ENCODE results near the gene TARS1. TPM values are rescaled to one million over a fixed set of nuclear protein-coding genes. Genes with fewer than 3 reads are reported as not detected.
A peak's percentile ranks its signal among the peaks of the same experiment; 100 is the strongest.

TARS1 gene
- total RNA-seq: 314 and 320 TPM in 2 replicates

DNA sequence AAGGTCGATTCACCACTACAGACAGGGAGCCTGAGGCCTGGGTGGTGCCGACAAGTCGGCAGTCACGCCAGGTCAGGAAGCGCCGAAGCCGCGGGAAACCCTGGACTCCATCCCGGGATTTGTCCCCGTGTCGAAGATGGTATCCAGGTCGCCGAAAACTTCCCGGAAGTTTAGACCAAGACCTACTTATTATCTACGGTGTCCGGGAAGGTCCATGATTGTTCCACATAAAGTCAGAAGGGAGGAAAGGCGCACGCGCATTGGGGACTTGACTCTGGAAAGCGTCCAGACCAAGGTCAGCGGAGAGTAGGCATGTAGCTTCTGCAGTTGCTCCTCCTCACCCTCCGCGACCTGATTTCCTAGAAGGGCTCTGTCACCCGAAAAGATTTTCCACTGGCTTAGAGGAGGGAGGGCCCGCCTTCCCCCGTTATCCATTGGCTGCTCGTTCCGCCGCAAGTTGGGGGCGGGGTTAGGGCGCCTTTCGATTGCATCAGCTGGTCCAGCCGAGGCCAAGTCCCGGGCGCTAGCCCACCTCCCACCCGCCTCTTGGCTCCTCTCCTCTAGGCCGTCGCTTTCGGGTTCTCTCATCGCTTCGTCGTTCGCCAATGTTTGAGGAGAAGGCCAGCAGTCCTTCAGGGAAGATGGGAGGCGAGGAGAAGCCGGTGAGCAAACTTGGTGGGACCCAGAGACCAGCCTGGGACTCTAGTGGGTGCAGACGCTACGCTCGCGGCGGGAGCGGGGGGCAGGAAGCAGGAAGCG lies at the start of gene TARS1:
Gene TARS1, plus strand, starts transcription at position 484 of the 759 bp plus-strand sequence. Its CDS starts 122 bp downstream, at position 606.
- no peaks in the 10 kb centered on the region for H3K27me3 ChIP-seq (ENCODE audit: control insufficient read depth, insufficient read depth, low read length)
- DNase-seq (ENCODE audit: low read depth): peak; percentile 100
- H3K36me3 ChIP-seq (ENCODE audit: control insufficient read depth, insufficient read depth, low read length): no peaks in the 10 kb centered on the region
- peak within 1 kb of the TSS; percentile 79 for H3K4me3 ChIP-seq (ENCODE audit: low read depth, low read length)
- TF ChIP-seq, protein P1, sequence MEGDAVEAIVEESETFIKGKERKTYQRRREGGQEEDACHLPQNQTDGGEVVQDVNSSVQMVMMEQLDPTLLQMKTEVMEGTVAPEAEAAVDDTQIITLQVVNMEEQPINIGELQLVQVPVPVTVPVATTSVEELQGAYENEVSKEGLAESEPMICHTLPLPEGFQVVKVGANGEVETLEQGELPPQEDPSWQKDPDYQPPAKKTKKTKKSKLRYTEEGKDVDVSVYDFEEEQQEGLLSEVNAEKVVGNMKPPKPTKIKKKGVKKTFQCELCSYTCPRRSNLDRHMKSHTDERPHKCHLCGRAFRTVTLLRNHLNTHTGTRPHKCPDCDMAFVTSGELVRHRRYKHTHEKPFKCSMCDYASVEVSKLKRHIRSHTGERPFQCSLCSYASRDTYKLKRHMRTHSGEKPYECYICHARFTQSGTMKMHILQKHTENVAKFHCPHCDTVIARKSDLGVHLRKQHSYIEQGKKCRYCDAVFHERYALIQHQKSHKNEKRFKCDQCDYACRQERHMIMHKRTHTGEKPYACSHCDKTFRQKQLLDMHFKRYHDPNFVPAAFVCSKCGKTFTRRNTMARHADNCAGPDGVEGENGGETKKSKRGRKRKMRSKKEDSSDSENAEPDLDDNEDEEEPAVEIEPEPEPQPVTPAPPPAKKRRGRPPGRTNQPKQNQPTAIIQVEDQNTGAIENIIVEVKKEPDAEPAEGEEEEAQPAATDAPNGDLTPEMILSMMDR (IDR thresholded peaks at IDR 0.05; ENCODE audit: insufficient read depth, low read length, poor library complexity, severe bottlenecking): no peak

DNA sequence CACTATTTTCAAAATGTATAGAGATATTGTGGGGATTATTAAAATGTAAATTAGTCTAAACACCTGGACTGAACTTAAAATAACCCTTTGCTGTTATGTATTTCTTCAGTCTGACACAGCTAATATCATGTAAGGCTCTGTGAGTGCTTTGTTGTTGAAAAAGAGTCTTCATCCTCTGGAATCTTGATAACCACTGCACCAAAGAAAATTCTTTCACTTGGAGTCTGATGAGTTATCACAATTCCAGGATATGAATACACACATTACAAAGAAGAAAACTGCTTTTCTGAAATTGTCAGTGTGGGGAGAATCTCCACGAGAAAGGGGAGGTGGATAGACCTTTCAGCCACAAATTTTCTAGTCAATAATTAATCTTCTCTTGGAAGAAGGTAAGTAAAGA lies 42.3 kb upstream of the TARS1 start:
- TF ChIP-seq, protein P1 (IDR thresholded peaks at IDR 0.05; ENCODE audit: insufficient read depth, low read length, poor library complexity, severe bottlenecking): no peak
- no peaks in the 10 kb centered on the region for H3K27me3 ChIP-seq (ENCODE audit: control insufficient read depth, insufficient read depth, low read length)
- no peak overlapping the region for H3K4me3 ChIP-seq (ENCODE audit: low read depth, low read length)
- no peaks in the 10 kb centered on the region for H3K36me3 ChIP-seq (ENCODE audit: control insufficient read depth, insufficient read depth, low read length)
- DNase-seq (ENCODE audit: low read depth): no peak

DNA sequence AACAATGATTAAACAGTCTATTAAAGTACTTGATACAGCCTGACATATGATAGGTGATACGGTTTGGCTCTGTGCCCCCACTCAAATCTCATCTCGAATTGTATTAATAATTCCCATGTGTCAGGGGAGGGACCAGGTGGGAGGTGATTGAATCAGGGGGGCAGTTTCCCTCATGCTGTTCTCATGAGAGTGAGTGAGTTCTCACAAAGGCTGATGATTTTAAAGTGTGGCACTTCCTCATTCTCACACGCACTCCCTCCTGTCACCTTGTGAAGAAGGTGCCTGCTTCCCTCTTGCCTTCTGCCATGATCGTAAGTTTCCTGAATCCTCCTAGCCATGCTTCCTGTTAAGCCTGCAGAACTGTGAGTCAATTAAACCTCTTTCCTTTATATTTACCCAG lies 40.1 kb upstream of the TARS1 start:
- TF ChIP-seq, protein P1 (IDR thresholded peaks at IDR 0.05; ENCODE audit: insufficient read depth, low read length, poor library complexity, severe bottlenecking): no peak
- DNase-seq (ENCODE audit: low read depth): no peak
- Histone ChIP-seq H3K4me3 (ENCODE audit: low read depth, low read length) (no peak overlapping the region), H3K36me3 (ENCODE audit: control insufficient read depth, insufficient read depth, low read length) (no peaks in the 10 kb centered on the region), H3K27me3 (ENCODE audit: control insufficient read depth, insufficient read depth, low read length) (no peaks in the 10 kb centered on the region)

DNA sequence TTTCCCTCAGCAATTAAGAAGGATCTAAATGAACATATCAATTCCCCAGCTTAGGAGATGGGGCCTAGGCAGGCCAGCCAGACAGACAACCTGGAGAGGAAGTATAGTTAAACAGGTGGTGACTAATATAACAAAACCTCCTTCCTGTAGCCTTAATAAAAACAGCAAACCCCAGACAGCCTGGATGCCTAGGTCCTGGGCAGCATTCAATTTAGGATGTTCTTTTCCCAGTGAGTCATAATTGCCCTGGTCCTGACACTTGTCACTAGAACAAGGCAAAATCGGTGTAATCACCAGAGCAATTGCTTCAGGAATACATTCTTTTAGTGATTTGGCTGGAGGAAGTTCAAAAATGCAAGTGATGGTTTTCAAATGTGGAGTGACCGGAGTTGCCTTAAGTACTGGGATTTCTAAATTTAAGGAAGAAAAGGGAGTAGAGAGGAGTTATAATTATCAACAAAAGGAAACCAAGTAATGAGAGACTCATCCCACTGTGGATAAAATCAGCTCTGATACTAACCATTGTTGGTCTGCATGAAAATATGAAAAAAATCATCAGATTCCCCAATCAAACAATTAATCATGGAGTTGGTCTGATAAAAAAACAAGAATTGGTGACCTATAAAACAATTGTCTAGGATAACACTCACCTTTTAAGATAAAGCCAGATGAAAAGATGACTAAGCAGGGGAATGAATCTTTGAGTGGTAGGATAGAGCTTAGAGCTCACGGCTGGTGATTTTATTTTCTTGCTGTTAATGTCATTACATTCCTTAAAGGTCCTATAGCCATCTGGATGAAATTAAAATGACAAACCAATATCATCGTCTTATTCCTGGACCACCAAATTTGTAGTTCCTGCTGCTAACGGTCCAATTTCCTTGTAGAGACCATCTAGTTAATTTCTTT lies 39.0 kb upstream of the TARS1 start:
- peak; percentile 56 for DNase-seq (ENCODE audit: low read depth)
- TF ChIP-seq, protein P1 (IDR thresholded peaks at IDR 0.05; ENCODE audit: insufficient read depth, low read length, poor library complexity, severe bottlenecking): no peak
- Histone ChIP-seq H3K36me3 (ENCODE audit: control insufficient read depth, insufficient read depth, low read length) (no peaks in the 10 kb centered on the region), H3K4me3 (ENCODE audit: low read depth, low read length) (no peak overlapping the region), H3K27me3 (ENCODE audit: control insufficient read depth, insufficient read depth, low read length) (no peaks in the 10 kb centered on the region)

DNA sequence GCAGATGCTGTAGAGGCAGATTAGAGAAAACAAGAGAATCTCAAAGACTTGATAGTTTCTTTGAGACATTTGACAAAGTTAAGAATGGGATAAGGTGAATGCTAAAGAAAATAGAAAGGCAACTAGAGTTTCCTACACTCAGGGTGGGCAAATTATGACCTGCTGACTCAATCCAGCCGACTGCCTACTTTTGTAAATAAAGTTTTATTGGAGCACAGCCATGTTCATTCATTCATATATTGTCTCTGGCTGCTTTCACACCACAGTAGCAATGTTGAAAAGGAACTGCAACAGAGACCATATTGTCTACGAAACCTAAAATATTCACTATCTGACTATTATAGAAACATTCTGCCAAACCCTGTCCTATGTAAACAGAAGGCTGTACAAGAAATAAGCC lies 37.6 kb upstream of the TARS1 start:
- H3K36me3 ChIP-seq (ENCODE audit: control insufficient read depth, insufficient read depth, low read length): no peaks in the 10 kb centered on the region
- no peaks in the 10 kb centered on the region for H3K27me3 ChIP-seq (ENCODE audit: control insufficient read depth, insufficient read depth, low read length)
- no peak overlapping the region for H3K4me3 ChIP-seq (ENCODE audit: low read depth, low read length)
- DNase-seq (ENCODE audit: low read depth): no peak
- TF ChIP-seq, protein P1 (IDR thresholded peaks at IDR 0.05; ENCODE audit: insufficient read depth, low read length, poor library complexity, severe bottlenecking): no peak
